HCT116 (cell line): ENCODE measurements around the gene ATP12A. TPM values are rescaled to one million over a fixed set of nuclear protein-coding genes. Genes with fewer than 3 reads are reported as not detected.

Experiments used
- ATAC-seq: fragments of 200-7000 bp; cut with Tn5 transposase; 2 replicates; pipeline ENCODE4 v1.9.1; 2020; ENCODE audit warnings: mild to moderate bottlenecking, moderate library complexity
- BruUV-seq: library from RNA; stranded (reverse); fragments of 400-500 nt; replicated peaks from 2 replicates; lab custom pipeline; 2021; lab: Mats Ljungman, UMichigan
- CTCF ChIA-PET: fragments of 300-600 bp; sonication (Branson Sonifier 250); formaldehyde crosslinking; loops from one replicate; lab custom pipeline; 2021; ENCODE audit warnings: antibody characterized with exemption; lab: Charles Lee
- POLR2A ChIA-PET: fragments of 300-600, 350-600 bp; sonication (Branson Sonifier 250); formaldehyde crosslinking; loops from one replicate; lab custom pipeline; 2021; ENCODE audit warnings: antibody characterized with exemption; lab: Charles Lee
- RAD21 ChIA-PET, 2 experiments: fragments of 300-600 bp; sonication (Branson Sonifier 250); formaldehyde crosslinking; loops; one replicate each; lab custom pipeline; 2023; ENCODE audit warnings: low total read pairs in 2 of 2; ENCODE audit not compliant: uncharacterized antibody in 2 of 2, unreplicated experiment in 2 of 2, low non-redundant PET in 1 of 2; lab: Charles Lee
- DNase-seq: peaks from one replicate; pipeline ENCODE4 v3.0.0-alpha.2; 2010; ENCODE audit warnings: low read depth, low spot score
- H2AFZ ChIP-seq: fragments of 200-600 bp; shearing (Covaris generic), sonication (generic); 2 replicates; pipeline ENCODE4 v1.6.1; 2017; ENCODE audit warnings: low read depth, mixed run types, mixed read lengths, antibody characterized with exemption, low read length; ENCODE audit not compliant: poor library complexity, severe bottlenecking
- H3K27ac ChIP-seq: 2 replicates; pipeline ENCODE4 v1.5.1; 2012; ENCODE audit warnings: low read depth, low read length
- H3K27me3 ChIP-seq: fragments of 200-600 bp; sonication (generic); 2 replicates; pipeline ENCODE4 v1.6.1; 2016; ENCODE audit warnings: mixed run types, low read length, mixed read lengths; ENCODE audit not compliant: insufficient read depth
- H3K36me3 ChIP-seq, 2 experiments: fragments of 200-500 bp in 1 of 2; fragments of 200-600 bp in 1 of 2; sonication (Bioruptor generic) in 1 of 2; sonication (generic) in 1 of 2; 2 replicates each; pipeline versions ENCODE4 v1.5.1 to v1.6.1; 2014 to 2016; ENCODE audit warnings: low read length in 2 of 2, inconsistent platforms in 1 of 2, mixed read lengths in 1 of 2, mixed run types in 1 of 2; ENCODE audit not compliant: insufficient read depth in 2 of 2, control insufficient read depth in 1 of 2
- H3K4me1 ChIP-seq, 2 experiments: fragments of 200-600 bp in 1 of 2; sonication (generic) in 1 of 2; 2 replicates each; pipeline versions ENCODE4 v1.5.1 to v1.6.1; 2012 to 2017; ENCODE audit warnings: low read length in 2 of 2, inconsistent platforms in 1 of 2, mild to moderate bottlenecking in 1 of 2, mixed read lengths in 1 of 2, mixed run types in 1 of 2, moderate library complexity in 1 of 2; ENCODE audit not compliant: insufficient read depth in 2 of 2, control insufficient read depth in 1 of 2
- H3K4me2 ChIP-seq: fragments of 200-600 bp; sonication (generic); 2 replicates; pipeline ENCODE4 v1.6.1; 2017; ENCODE audit warnings: mixed run types, low read length, mixed read lengths
- H3K4me3 ChIP-seq, 2 experiments: fragments of 200-600 bp in 1 of 2; sonication (generic) in 1 of 2; replicated peaks in 1 of 2; 2 replicates each; pipeline ENCODE4 v1.5.1; 2011 to 2016; ENCODE audit warnings: low read length in 2 of 2, control low read depth in 1 of 2, low read depth in 1 of 2, mild to moderate bottlenecking in 1 of 2, mixed read lengths in 1 of 2, mixed run types in 1 of 2
- H3K79me2 ChIP-seq: fragments of 200-600 bp; sonication (generic); 2 replicates; pipeline ENCODE4 v1.6.1; 2017; ENCODE audit warnings: mild to moderate bottlenecking, mixed run types, low read length, moderate library complexity, mixed read lengths; ENCODE audit not compliant: insufficient read depth
- H3K9ac ChIP-seq: fragments of 200-600 bp; sonication (generic); 2 replicates; pipeline ENCODE4 v1.6.1; 2016; ENCODE audit warnings: low read length, mixed read lengths
- H3K9me2 ChIP-seq: fragments of 200-600 bp; sonication (generic), shearing (Covaris generic); 2 replicates; pipeline ENCODE4 v1.6.1; 2017; ENCODE audit warnings: mixed run types, mild to moderate bottlenecking, moderate library complexity; ENCODE audit not compliant: insufficient read depth
- H3K9me3 ChIP-seq, 2 experiments: fragments of 200-500 bp in 1 of 2; fragments of 200-600 bp in 1 of 2; sonication (Bioruptor generic) in 1 of 2; sonication (generic) in 1 of 2; 2 replicates each; pipeline ENCODE4 v1.6.1; 2014 to 2017; ENCODE audit warnings: low read length in 2 of 2, mixed read lengths in 2 of 2, inconsistent platforms in 1 of 2, low read depth in 1 of 2, mild to moderate bottlenecking in 1 of 2, mixed run types in 1 of 2, moderate library complexity in 1 of 2; ENCODE audit not compliant: control insufficient read depth in 1 of 2, insufficient read depth in 1 of 2
- H4K20me1 ChIP-seq: fragments of 200-600 bp; sonication (generic), shearing (Covaris generic); 2 replicates; pipeline ENCODE4 v1.6.1; 2017; ENCODE audit warnings: mixed run types, mild to moderate bottlenecking, moderate library complexity; ENCODE audit not compliant: insufficient read depth
- ATF3 ChIP-seq: IDR thresholded peaks from 2 replicates; pipeline ENCODE4 v1.6.1; 2012
- CBX3 ChIP-seq: IDR thresholded peaks from 2 replicates; pipeline ENCODE4 v1.6.1; 2012; ENCODE audit warnings: low read depth
- CEBPB ChIP-seq: IDR thresholded peaks from 2 replicates; pipeline ENCODE4 v1.6.1; 2012; ENCODE audit warnings: low read depth
- CTCF ChIP-seq, 3 experiments: fragments of 200-600 bp in 1 of 3; sonication (generic) in 1 of 3; IDR thresholded peaks in 2 of 3; conservative IDR thresholded peaks in 1 of 3; 2 replicates each; pipeline ENCODE4 v1.5.1; 2012 to 2017; ENCODE audit warnings: low read depth in 2 of 3, low read length in 2 of 3, antibody characterized with exemption in 1 of 3, borderline replicate concordance in 1 of 3, control low read depth in 1 of 3, mild to moderate bottlenecking in 1 of 3, mixed read lengths in 1 of 3, mixed run types in 1 of 3, moderate library complexity in 1 of 3; ENCODE audit not compliant: insufficient read depth in 1 of 3
- EGR1 ChIP-seq: IDR thresholded peaks from 2 replicates; pipeline ENCODE4 v1.6.1; 2012; ENCODE audit warnings: low read depth
- ELF1 ChIP-seq: IDR thresholded peaks from 2 replicates; pipeline ENCODE4 v1.6.1; 2012; ENCODE audit warnings: low read depth, borderline replicate concordance
- EZH2 ChIP-seq: fragments of 200-600 bp; sonication (generic); IDR thresholded peaks from 2 replicates; pipeline ENCODE4 v1.6.1; 2017; ENCODE audit warnings: antibody characterized with exemption, mixed run types
- EZH2phosphoT487 ChIP-seq: fragments of 200-600 bp; IDR thresholded peaks from 2 replicates; pipeline ENCODE4 v1.6.1; 2018; ENCODE audit warnings: antibody characterized with exemption, borderline replicate concordance
- FOSL1 ChIP-seq: IDR thresholded peaks from 2 replicates; pipeline ENCODE4 v1.6.1; 2012; ENCODE audit warnings: low read depth
- JUND ChIP-seq: IDR thresholded peaks from 2 replicates; pipeline ENCODE4 v1.6.1; 2012
- MAX ChIP-seq: IDR thresholded peaks from 2 replicates; pipeline ENCODE4 v1.6.1; 2012
- POLR2A ChIP-seq: IDR thresholded peaks from 2 replicates; pipeline ENCODE4 v1.7.0; 2011; ENCODE audit warnings: borderline replicate concordance; ENCODE audit not compliant: insufficient read depth, insufficient read length; ENCODE audit errors: extremely low read depth
- RAD21 ChIP-seq: IDR thresholded peaks from 2 replicates; pipeline ENCODE4 v1.6.1; 2012; ENCODE audit warnings: low read depth, mild to moderate bottlenecking
- SP1 ChIP-seq: IDR thresholded peaks from 2 replicates; pipeline ENCODE4 v1.6.1; 2012; ENCODE audit warnings: low read depth
- SRF ChIP-seq: IDR thresholded peaks from 2 replicates; pipeline ENCODE4 v1.6.1; 2012; ENCODE audit warnings: low read depth
- TCF7L2 ChIP-seq: IDR thresholded peaks from 2 replicates; pipeline ENCODE4 v1.7.0; 2011; ENCODE audit warnings: borderline replicate concordance, inconsistent platforms; ENCODE audit not compliant: insufficient read depth, insufficient read length; ENCODE audit errors: extremely low read depth
- YY1 ChIP-seq: IDR thresholded peaks from 2 replicates; pipeline ENCODE4 v1.6.1; 2011; ENCODE audit warnings: low read length, low read depth, moderate library complexity, mild to moderate bottlenecking; ENCODE audit not compliant: insufficient replicate concordance; ENCODE audit errors: extremely low read depth
- ZFX ChIP-seq: fragments of 450-650 bp; IDR thresholded peaks from 2 replicates; pipeline ENCODE4 v1.6.1; 2017
- intact Hi-C: fragments of 100-400 bp; cut with micrococcal nuclease; formaldehyde crosslinking; loops from 2 replicates; pipeline ENCODE4 v1.10.0; 2022
- total RNA-seq: library from RNA; stranded (reverse); gene quantifications from one replicate; pipeline ENCODE4 v1.2.1, GENCODE V29; 2021; ENCODE audit not compliant: unreplicated experiment
- TF ChIP-seq, protein P1 (sequence below): IDR thresholded peaks from 2 replicates; pipeline ENCODE4 v1.6.1; 2012; ENCODE audit warnings: low read depth

Gene ATP12A
- total RNA-seq, 1 experiment from 2014 or later = 0.30 TPM

- no peak overlapping the region for H2AFZ ChIP-seq
- H3K9me2 ChIP-seq = no peaks in the 10 kb centered on the region
- no peak overlapping the region for H3K4me2 ChIP-seq
- H3K4me3 ChIP-seq = no peak overlapping the region
- H3K9me3 ChIP-seq = no peaks in the 10 kb centered on the region
- TF ChIP-seq TCF7L2 (no peak), MAX (no peak), CBX3 (no peak), JUND (no peak), ELF1 (no peak), FOSL1 (no peak), CEBPB (no peak), SRF (no peak), SP1 (no peak), EZH2 (no peak), POLR2A (no peak), EZH2phosphoT487 (no peak), RAD21 (no peak), CTCF (IDR thresholded peaks at IDR 0.05 in 2 of 3, conservative IDR thresholded peaks at IDR 0.05 in 1 of 3; ENCODE audit: borderline replicate concordance in 1 of 3, insufficient read depth in 1 of 3, low read depth in 2 of 3, low read length in 2 of 3) (no peak), YY1 (no peak), ATF3 (no peak), ZFX (no peak), EGR1 (no peak)
- TF ChIP-seq, protein P1, sequence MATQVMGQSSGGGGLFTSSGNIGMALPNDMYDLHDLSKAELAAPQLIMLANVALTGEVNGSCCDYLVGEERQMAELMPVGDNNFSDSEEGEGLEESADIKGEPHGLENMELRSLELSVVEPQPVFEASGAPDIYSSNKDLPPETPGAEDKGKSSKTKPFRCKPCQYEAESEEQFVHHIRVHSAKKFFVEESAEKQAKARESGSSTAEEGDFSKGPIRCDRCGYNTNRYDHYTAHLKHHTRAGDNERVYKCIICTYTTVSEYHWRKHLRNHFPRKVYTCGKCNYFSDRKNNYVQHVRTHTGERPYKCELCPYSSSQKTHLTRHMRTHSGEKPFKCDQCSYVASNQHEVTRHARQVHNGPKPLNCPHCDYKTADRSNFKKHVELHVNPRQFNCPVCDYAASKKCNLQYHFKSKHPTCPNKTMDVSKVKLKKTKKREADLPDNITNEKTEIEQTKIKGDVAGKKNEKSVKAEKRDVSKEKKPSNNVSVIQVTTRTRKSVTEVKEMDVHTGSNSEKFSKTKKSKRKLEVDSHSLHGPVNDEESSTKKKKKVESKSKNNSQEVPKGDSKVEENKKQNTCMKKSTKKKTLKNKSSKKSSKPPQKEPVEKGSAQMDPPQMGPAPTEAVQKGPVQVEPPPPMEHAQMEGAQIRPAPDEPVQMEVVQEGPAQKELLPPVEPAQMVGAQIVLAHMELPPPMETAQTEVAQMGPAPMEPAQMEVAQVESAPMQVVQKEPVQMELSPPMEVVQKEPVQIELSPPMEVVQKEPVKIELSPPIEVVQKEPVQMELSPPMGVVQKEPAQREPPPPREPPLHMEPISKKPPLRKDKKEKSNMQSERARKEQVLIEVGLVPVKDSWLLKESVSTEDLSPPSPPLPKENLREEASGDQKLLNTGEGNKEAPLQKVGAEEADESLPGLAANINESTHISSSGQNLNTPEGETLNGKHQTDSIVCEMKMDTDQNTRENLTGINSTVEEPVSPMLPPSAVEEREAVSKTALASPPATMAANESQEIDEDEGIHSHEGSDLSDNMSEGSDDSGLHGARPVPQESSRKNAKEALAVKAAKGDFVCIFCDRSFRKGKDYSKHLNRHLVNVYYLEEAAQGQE = no peak
- TF ChIP-seq, all 23 proteins: peak for 0
- POLR2A ChIA-PET = no interaction called here
- H3K4me1 ChIP-seq = no peaks in the 10 kb centered on the region
- no peaks in the 10 kb centered on the region for H3K36me3 ChIP-seq
- CTCF ChIA-PET = interaction anchor here (0.7 kb wide), 1 partner anchor 529 kb away, joined by 3 read pairs; no protein-coding TSS in a partner anchor
- ATAC-seq (no peak), DNase-seq (no peak)
- H3K79me2 ChIP-seq = no peaks in the 10 kb centered on the region
- BruUV-seq = no TSS peak
- RAD21 ChIA-PET = no interaction called here
- intact Hi-C loops = no loop called here
- no peaks in the 10 kb centered on the region for H3K27me3 ChIP-seq
- H4K20me1 ChIP-seq = no peaks in the 10 kb centered on the region
- H3K9ac ChIP-seq = no peak overlapping the region
- no peak overlapping the region for H3K27ac ChIP-seq
Measured at GRCh38 chr13:24642219-24642618, 38.0 kb upstream of the ATP12A start.
